AG09309 (cell line): Measurements from ENCODE around the gene FAM47B.

Experiments
- DNase-seq: peaks from one replicate; pipeline ENCODE4 v3.0.0-alpha.2; 2010; ENCODE audit warnings: low read depth
- H3K4me3 ChIP-seq: 2 replicates; pipeline ENCODE4 v1.5.1; 2011; ENCODE audit warnings: mild to moderate bottlenecking, low read depth, low read length, moderate library complexity; ENCODE audit not compliant: control insufficient read depth
- TF ChIP-seq, protein P1 (sequence below): IDR thresholded peaks from 2 replicates; pipeline ENCODE4 v1.5.1; 2011; ENCODE audit warnings: mild to moderate bottlenecking, low read depth, low read length, inconsistent platforms; ENCODE audit not compliant: insufficient read depth, control insufficient read depth; ENCODE audit errors: missing control alignments

FAM47B gene

DNA sequence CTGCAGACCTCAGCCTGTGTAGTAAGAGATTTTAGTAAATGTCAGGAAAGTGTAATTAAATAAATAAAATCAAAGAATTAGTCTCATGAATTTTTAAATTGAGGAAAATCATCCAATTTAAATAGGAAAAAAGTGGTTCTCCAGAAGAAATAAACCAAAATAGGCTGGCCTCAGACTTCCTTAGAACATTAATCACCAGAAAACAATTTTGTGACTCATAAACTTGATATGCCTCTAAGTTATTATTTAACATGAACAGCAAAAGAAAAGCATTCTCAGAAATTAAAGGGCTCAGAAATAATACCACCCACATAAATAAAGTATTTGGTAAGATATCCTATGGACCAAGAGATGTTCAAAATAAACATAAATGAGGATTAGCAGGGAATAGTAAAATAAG lies 14.3 kb downstream of the FAM47B start:
- no peak overlapping the region for H3K4me3 ChIP-seq
- peak; percentile 3 for DNase-seq
- TF ChIP-seq, protein P1, sequence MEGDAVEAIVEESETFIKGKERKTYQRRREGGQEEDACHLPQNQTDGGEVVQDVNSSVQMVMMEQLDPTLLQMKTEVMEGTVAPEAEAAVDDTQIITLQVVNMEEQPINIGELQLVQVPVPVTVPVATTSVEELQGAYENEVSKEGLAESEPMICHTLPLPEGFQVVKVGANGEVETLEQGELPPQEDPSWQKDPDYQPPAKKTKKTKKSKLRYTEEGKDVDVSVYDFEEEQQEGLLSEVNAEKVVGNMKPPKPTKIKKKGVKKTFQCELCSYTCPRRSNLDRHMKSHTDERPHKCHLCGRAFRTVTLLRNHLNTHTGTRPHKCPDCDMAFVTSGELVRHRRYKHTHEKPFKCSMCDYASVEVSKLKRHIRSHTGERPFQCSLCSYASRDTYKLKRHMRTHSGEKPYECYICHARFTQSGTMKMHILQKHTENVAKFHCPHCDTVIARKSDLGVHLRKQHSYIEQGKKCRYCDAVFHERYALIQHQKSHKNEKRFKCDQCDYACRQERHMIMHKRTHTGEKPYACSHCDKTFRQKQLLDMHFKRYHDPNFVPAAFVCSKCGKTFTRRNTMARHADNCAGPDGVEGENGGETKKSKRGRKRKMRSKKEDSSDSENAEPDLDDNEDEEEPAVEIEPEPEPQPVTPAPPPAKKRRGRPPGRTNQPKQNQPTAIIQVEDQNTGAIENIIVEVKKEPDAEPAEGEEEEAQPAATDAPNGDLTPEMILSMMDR: no peak

DNA sequence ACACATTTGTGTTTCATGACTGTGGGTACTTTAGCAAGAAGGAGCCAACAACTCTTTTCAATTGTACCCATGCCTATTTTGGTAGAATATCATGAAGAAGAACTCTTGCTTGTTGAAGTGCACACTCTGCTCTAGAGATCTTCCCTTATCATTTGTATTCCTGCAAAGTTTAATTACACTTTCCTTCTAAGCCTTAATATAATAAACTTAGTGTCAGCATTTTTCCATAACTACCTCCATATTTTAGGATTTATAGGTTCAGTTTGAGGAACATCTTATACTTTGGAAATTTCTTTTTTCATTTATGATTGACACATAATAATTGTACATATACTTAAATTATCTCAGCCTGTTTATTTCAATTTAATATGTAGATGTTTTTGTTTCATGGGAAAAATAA lies 19.1 kb downstream of the FAM47B start:
- no peak overlapping the region for H3K4me3 ChIP-seq
- DNase-seq: no peak
- TF ChIP-seq, protein P1: no peak

DNA sequence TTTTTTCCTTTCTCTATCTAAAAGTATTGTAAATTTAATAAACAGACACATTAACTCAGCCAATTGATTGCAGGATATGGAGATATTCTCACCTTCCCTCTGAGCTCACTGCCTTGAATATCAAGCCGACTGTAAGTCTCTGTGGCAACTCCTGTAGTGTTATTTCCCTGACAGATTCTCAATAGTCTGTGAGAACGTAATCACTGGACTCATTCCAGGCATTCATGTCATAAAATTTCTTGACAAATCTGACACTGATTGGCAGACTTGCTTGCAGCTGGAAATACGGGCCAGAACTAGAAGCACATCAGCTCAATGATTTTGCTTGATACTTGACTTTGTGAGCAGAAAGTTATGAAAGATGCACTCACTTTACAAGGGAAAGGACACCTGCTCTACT lies 29.6 kb downstream of the FAM47B start:
- DNase-seq: no peak
- H3K4me3 ChIP-seq: no peak overlapping the region
- TF ChIP-seq, protein P1: no peak

DNA sequence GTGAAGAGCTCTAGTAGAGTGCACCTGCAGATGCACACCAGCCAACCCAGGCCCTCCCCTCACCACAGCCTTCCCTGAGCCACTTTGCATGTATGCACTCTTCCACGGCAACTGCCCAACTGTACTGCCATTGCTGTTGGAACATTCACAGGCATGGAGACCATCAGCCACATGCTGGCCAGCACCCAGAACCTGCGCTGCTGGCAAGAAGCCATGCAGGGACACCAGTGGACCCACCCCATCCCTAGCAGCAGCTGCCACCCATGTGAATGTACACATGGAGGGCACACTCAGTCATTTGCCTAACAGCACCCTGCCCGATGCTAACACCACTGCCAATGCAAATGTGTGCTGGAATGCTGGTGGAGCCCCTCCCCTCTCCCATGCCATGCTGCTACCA lies 35.6 kb downstream of the FAM47B start:
- no peak overlapping the region for H3K4me3 ChIP-seq
- TF ChIP-seq, protein P1: no peak
- no peak for DNase-seq

DNA sequence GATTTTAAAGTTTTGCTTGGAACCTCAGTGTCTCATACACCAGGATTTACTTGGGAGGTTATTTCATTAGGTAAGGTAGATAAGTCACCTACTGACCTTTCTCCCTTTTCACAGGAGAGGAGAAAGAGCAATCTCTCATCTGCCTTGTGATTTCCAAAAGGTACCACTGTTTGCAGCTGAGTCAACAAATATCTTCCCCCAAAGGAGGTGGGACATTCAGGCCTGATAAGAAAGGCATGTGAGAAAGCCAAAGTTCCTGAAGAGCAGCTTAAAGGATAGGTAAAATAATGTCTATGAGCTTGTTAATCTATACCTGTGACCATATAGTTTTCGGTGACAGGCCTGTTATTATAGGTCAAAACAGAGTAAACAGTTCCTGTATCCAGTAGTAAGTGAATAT lies 45.0 kb downstream of the FAM47B start:
- H3K4me3 ChIP-seq: no peak overlapping the region
- TF ChIP-seq, protein P1: no peak
- DNase-seq: no peak
